Neural progenitor cell (in vitro differentiated cells): ENCODE measurements around the gene TNNI3K.

Experiments
- CTCF ChIP-seq: fragments of 200-600 bp; sonication (generic); IDR thresholded peaks from 2 replicates; pipeline ENCODE4 v1.5.1; 2017; ENCODE audit warnings: antibody characterized with exemption, mild to moderate bottlenecking
- EZH2 ChIP-seq: fragments of 200-600 bp; sonication (generic); IDR thresholded peaks from 2 replicates; pipeline ENCODE4 v1.6.1; 2017; ENCODE audit warnings: antibody characterized with exemption, mild to moderate bottlenecking, moderate library complexity
- EZH2phosphoT487 ChIP-seq: fragments of 200-600 bp; sonication (generic); IDR thresholded peaks from 2 replicates; pipeline ENCODE4 v1.6.1; 2017; ENCODE audit warnings: antibody characterized with exemption

GRCh38 chr1:74534241-74534640, 299.1 kb downstream of the TNNI3K start:
- no peak for TF ChIP-seq CTCF
- no peak for TF ChIP-seq EZH2phosphoT487
- no peak for TF ChIP-seq EZH2
